ENCODE measurements around the gene NF1. TPM values are rescaled to one million over a fixed set of nuclear protein-coding genes. Genes with fewer than 3 reads are reported as not detected.
A peak's percentile ranks its signal among the peaks of the same experiment; 100 is the strongest.

NF1 gene
- total and polyA plus RNA-seq, 2 of the 13 experiments (the other 11 are each of a cell fraction or from before 2014, with no cell fraction given) = 21.5 to 26.5 TPM

DNA sequence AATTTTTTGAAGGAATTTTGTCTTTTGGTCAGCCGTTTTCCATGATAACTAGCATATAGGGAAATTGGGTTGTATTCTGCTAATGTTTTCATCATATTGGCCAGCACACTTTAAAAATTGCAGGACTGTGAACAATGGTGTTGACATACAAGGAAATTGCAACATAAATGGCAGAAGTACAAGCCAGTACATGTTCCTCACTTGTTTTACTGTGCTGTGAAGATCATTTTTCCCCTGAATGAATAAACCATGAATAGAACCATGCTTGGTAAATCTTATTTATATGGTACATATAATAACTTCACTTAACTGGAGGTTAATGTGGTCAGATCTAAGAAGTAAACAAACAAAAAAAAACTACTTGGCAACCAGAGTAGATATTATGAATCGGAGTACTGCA is 179.5 kb downstream of the NF1 start:
- H3K9ac ChIP-seq (ENCODE audit: insufficient read depth, low read depth, low read length) = no peak overlapping the region
- no TSS peak for BruUV-seq (replicated peaks)
- no peaks in the 10 kb centered on the region for H3K9me3 ChIP-seq (ENCODE audit: low read length)
- no peak overlapping the region for H3K4me2 ChIP-seq (ENCODE audit: low read depth, low read length)
- no peak overlapping the region for H3K4me3 ChIP-seq (replicated peaks in 1 of 3; ENCODE audit: insufficient read depth in 1 of 3, low read depth in 2 of 3, low read length in 3 of 3)
- no peak overlapping the region for H2AFZ ChIP-seq (ENCODE audit: low read length)
- peak; percentile 46 for FAIRE-seq
- no peaks in the 10 kb centered on the region for H3K27me3 ChIP-seq (ENCODE audit: control insufficient read depth in 1 of 2, insufficient read depth in 2 of 2, low read length in 2 of 2)
- H3K79me2 ChIP-seq (ENCODE audit: insufficient read depth, low read length) = no peaks in the 10 kb centered on the region
- WGBS (ENCODE audit: low lambda C conversion rate) = 79% methylated on average over 2 of the region's 2 CpGs
- peaks cover 20% of the 10 kb centered on the region for H3K4me1 ChIP-seq (ENCODE audit: insufficient read depth, low read length)
- intact Hi-C loops (cut with micrococcal nuclease; ENCODE audit: unreplicated experiment) = loop anchor here (5.0 kb wide), 1 partner anchor 103 kb away; no protein-coding TSS in a partner anchor
- POLR2A ChIA-PET = no interaction called here
- CTCF ChIA-PET (ENCODE audit: low intra/inter-chr PET ratio, low total read pairs) = no interaction called here
- 0 out of 3 replicates have a peak, but pooled peaks have one; percentile 31 for ATAC-seq
- DNase-seq (ENCODE audit: low spot score) = peak; percentile 39
- peaks cover 1 to 34% of the 10 kb centered on the region in 2 experiments; a peak in 3 of 5 replicates for H3K36me3 ChIP-seq (replicated peaks in 1 of 2; ENCODE audit: control insufficient read depth in 1 of 2, insufficient read depth in 2 of 2, low read length in 2 of 2)
- no peaks in the 10 kb centered on the region for H4K20me1 ChIP-seq (ENCODE audit: insufficient read depth, low read length)
- in situ Hi-C loops (cut with HindIII; ENCODE audit: extremely low pct_ligation_motif_present, low pct_unique_long_range_greater_than_20kb) = no loop called here
- peak overlapping the region; percentile 22 for H3K27ac ChIP-seq (ENCODE audit: extremely low read length, insufficient read depth, low read length)
- no peak for TF ChIP-seq ZNF552 (CRISPR knock-in tag; IDR thresholded peaks at IDR 0.05; ENCODE audit: borderline replicate concordance)
- 0 out of 2 replicates have a peak, but pooled peaks have one; percentile 30 for TF ChIP-seq HMG20A (CRISPR knock-in tag; IDR thresholded peaks at IDR 0.05; ENCODE audit: borderline replicate concordance)
- TF ChIP-seq, protein P1, sequence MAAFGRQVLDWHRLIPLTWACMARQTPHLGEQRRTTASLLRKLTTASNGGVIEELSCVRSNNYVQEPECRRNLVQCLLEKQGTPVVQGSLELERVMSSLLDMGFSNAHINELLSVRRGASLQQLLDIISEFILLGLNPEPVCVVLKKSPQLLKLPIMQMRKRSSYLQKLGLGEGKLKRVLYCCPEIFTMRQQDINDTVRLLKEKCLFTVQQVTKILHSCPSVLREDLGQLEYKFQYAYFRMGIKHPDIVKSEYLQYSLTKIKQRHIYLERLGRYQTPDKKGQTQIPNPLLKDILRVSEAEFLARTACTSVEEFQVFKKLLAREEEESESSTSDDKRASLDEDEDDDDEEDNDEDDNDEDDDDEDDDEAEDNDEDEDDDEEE (CRISPR knock-in tag; IDR thresholded peaks at IDR 0.05) = no peak
- TF ChIP-seq PCBP2 (optimal IDR thresholded peaks at IDR 0.05; ENCODE audit: low read depth, low read length, poor library complexity, severe bottlenecking) = no peak
- TF ChIP-seq GATAD2A (CRISPR knock-in tag; IDR thresholded peaks at IDR 0.05) = peak; percentile 59
- no peak for TF ChIP-seq SOX6 (IDR thresholded peaks at IDR 0.05)
- peak; percentile 49; the same call in 1 of the 2 replicates for TF ChIP-seq SOX6 (CRISPR knock-in tag; IDR thresholded peaks at IDR 0.05)
- TF ChIP-seq BCL6 (CRISPR knock-in tag; IDR thresholded peaks at IDR 0.05) = no peak
- TF ChIP-seq, protein P2, sequence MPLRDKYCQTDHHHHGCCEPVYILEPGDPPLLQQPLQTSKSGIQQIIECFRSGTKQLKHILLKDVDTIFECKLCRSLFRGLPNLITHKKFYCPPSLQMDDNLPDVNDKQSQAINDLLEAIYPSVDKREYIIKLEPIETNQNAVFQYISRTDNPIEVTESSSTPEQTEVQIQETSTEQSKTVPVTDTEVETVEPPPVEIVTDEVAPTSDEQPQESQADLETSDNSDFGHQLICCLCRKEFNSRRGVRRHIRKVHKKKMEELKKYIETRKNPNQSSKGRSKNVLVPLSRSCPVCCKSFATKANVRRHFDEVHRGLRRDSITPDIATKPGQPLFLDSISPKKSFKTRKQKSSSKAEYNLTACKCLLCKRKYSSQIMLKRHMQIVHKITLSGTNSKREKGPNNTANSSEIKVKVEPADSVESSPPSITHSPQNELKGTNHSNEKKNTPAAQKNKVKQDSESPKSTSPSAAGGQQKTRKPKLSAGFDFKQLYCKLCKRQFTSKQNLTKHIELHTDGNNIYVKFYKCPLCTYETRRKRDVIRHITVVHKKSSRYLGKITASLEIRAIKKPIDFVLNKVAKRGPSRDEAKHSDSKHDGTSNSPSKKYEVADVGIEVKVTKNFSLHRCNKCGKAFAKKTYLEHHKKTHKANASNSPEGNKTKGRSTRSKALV (CRISPR knock-in tag; IDR thresholded peaks at IDR 0.05) = no peak
- TF ChIP-seq, protein P3, sequence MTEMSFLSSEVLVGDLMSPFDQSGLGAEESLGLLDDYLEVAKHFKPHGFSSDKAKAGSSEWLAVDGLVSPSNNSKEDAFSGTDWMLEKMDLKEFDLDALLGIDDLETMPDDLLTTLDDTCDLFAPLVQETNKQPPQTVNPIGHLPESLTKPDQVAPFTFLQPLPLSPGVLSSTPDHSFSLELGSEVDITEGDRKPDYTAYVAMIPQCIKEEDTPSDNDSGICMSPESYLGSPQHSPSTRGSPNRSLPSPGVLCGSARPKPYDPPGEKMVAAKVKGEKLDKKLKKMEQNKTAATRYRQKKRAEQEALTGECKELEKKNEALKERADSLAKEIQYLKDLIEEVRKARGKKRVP (CRISPR knock-in tag; IDR thresholded peaks at IDR 0.05) = peak in 1 of 2 experiments; percentile 71; a peak in 2 of 4 replicates
- no peak for TF ChIP-seq LCORL (IDR thresholded peaks at IDR 0.05)
- TF ChIP-seq LCORL (CRISPR knock-in tag; IDR thresholded peaks at IDR 0.05) = no peak
- peak; percentile 84 for TF ChIP-seq FOXA3 (CRISPR knock-in tag; IDR thresholded peaks at IDR 0.05)
- no peak for TF ChIP-seq MTF2 (CRISPR knock-in tag; IDR thresholded peaks at IDR 0.05; ENCODE audit: borderline replicate concordance)
- no peak for TF ChIP-seq MED1 (CRISPR knock-in tag; IDR thresholded peaks at IDR 0.05)
- no peak for TF ChIP-seq ZNF564 (CRISPR knock-in tag; IDR thresholded peaks at IDR 0.05)
- TF ChIP-seq, protein P4, sequence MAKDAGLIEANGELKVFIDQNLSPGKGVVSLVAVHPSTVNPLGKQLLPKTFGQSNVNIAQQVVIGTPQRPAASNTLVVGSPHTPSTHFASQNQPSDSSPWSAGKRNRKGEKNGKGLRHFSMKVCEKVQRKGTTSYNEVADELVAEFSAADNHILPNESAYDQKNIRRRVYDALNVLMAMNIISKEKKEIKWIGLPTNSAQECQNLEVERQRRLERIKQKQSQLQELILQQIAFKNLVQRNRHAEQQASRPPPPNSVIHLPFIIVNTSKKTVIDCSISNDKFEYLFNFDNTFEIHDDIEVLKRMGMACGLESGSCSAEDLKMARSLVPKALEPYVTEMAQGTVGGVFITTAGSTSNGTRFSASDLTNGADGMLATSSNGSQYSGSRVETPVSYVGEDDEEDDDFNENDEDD (CRISPR knock-in tag; IDR thresholded peaks at IDR 0.05; ENCODE audit: borderline replicate concordance) = no peak
- TF ChIP-seq NFKBIZ (CRISPR knock-in tag; IDR thresholded peaks at IDR 0.05) = no peak
- no peak for TF ChIP-seq ZNF577 (CRISPR knock-in tag; IDR thresholded peaks at IDR 0.05; ENCODE audit: borderline replicate concordance, low read depth)
- no peak for TF ChIP-seq ATAD3A (CRISPR knock-in tag; IDR thresholded peaks at IDR 0.05)
- TF ChIP-seq, protein P5, sequence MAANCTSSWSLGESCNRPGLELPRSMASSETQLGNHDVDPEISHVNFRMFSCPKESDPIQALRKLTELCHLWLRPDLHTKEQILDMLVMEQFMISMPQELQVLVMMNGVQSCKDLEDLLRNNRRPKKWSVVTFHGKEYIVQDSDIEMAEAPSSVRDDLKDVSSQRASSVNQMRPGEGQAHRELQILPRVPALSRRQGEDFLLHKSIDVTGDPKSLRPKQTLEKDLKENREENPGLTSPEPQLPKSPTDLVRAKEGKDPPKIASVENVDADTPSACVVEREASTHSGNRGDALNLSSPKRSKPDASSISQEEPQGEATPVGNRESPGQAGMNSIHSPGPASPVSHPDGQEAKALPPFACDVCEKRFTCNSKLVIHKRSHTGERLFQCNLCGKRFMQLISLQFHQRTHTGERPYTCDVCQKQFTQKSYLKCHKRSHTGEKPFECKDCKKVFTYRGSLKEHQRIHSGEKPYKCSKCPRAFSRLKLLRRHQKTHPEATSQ (CRISPR knock-in tag; IDR thresholded peaks at IDR 0.05; ENCODE audit: borderline replicate concordance) = no peak
